Stimulated activated CD4-positive, alpha-beta T cell treated with anti-CD3 and anti-CD28 coated beads, Interleukin-1b, Interleukin-23, amount 100 ng/mL, for 24 hours (primary cell): ENCODE measurements around the gene GPR78.

Source experiments
- DNase-seq, 4 experiments: peaks; one replicate each; pipeline ENCODE4 v3.0.0-alpha.2; 2020; ENCODE audit warnings: low read depth in 4 of 4, low spot score in 1 of 4

The GPR78 gene, protein sequence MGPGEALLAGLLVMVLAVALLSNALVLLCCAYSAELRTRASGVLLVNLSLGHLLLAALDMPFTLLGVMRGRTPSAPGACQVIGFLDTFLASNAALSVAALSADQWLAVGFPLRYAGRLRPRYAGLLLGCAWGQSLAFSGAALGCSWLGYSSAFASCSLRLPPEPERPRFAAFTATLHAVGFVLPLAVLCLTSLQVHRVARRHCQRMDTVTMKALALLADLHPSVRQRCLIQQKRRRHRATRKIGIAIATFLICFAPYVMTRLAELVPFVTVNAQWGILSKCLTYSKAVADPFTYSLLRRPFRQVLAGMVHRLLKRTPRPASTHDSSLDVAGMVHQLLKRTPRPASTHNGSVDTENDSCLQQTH

GRCh38 chr4:8580321-8581093 lies at the start of gene GPR78:
Gene GPR78 (plus strand): TSS chr4:8580392. CDS start chr4:8580983, 591 bp downstream.
- peak in 3 of 4 experiments; percentile 11 to 21 (median 11) for DNase-seq

GRCh38 chr4:8532245-8532781 lies 47.9 kb upstream of the GPR78 start:
- DNase-seq: no peak

GRCh38 chr4:8533274-8533865 lies 46.8 kb upstream of the GPR78 start:
- no peak for DNase-seq

GRCh38 chr4:8534129-8534528 lies 46.1 kb upstream of the GPR78 start:
- no peak for DNase-seq

GRCh38 chr4:8534611-8535010 lies 45.6 kb upstream of the GPR78 start:
- no peak for DNase-seq

DNA sequence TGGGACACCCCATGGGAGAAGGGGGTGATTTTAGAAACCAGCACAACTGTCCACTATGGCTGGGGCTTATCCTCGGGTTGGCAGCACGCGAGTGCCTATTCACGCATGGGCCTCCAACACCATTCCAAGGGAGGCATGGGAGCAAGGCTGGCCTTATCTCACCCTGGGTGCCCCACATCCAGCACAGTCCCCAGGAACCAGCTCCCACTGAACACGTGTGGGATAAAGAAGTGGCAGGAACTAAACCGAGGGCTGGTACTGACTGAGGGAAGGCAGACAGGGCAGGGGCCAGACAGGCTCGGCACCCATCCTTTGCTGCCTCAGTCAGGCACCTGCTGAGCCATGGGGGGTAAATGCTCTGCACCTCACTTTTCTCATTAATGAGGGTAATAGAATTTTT lies 43.7 kb upstream of the GPR78 start:
- DNase-seq: no peak

DNA sequence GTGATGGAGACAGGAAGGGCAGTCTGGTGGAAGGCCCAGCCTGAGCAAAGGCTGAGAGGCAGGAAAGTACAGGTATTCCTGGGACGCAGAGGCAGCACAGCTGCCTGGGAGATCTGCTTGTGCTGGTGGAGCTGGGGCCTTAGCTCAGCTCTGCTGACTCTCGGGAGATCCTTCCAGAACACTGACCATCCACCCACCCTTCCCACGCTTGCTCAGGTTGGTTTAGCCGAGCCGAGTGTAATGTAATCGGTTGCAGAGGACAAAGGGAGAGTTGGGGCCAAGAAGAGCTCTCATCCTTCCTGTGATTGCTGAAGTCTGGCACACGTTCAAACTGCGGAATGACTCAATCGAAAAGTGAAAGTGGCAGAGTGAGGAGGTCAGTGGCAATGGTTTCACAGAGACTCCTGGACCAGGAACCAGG lies 43.1 kb upstream of the GPR78 start:
- DNase-seq: no peak

GRCh38 chr4:8538076-8538702 lies 42.0 kb upstream of the GPR78 start:
- no peak for DNase-seq

DNA sequence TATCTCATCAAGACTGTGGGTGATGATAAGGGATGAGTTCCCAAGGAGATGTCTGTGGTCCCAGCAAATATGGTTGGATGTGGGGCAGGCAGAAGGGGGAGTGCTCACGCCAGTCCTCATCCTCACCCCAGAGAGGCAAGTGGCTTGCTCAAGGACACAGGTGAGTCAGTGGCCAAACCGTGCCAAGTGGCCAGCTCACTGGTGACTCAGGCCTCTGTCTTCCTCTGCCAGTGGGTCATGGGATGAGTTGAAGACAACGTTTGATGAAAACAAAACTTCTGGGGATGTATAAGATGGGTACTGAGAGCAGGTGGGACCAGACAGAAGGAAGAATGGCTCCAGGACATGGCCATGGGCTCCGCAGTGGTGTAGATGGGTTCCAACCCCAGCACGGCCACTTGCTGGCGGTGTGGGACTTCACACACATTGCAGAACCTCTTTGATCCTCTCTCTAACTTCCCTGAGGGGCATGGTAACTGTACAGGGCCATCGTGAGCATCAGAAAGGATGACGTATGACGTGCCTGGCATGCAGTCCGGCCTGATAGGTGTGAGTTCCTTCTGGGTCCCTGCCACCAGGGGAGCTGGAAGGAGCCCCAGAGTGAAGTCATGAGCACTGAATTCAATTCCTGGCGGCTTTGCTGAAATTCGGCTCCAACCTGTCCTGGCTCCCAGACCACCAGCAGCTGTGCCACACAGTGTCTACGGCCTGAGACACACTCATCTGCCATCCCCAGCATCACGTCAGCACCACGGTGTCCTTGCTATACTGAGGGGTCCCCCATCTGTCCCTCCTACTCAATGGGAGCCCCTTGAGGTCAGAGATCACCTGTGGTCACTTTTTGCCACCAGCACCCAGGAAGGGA lies 41.3 kb upstream of the GPR78 start:
- DNase-seq: no peak

DNA sequence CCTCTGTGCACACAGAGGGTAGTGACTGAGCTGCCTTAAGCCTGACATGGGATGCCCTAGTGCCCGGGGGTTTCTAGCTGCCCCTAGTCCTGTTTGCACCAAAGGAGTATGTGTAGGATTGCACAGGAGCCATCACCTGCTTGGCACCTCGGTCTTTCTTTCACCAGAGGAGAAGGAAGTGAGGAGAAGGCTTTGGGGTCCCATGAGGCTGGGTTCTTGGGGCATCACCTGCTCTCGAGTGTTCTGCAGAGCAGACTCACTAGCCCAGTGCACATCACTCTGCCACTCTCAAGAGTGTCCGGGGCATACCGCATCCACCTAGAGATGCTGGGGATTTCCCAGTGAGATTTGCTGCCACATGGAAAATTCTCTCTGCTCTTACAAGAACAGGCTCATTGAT lies 40.5 kb upstream of the GPR78 start:
- DNase-seq: no peak

DNA sequence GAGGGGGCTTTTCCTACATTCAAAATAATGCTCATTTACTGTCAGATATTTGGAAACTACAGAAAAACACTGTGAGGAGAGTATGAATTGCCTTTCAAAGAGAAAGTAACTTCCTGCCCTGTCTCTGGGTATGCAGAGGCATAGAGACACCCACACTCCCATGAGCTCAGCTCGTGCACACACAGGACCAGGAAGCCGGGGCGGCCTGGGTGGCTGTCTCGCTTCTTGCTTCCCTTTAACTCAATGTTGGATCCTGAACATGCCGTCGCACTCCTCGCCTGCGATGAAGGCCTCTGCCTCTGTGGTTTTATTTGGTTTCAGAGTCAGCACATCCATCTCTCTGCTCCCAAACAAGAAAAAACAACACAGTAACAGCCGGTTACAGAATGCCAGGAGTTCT lies 40.1 kb upstream of the GPR78 start:
- DNase-seq: peak in 2 of 4 experiments; percentile 10 to 18

GRCh38 chr4:8540586-8540985 lies 39.6 kb upstream of the GPR78 start:
- DNase-seq: no peak

- DNase-seq: no peak
Measured at GRCh38 chr4:8540991-8541390, 39.2 kb upstream of the GPR78 start.

GRCh38 chr4:8541981-8542715 lies 38.0 kb upstream of the GPR78 start:
- DNase-seq: no peak

GRCh38 chr4:8542776-8543525 lies 37.2 kb upstream of the GPR78 start:
- no peak for DNase-seq

- DNase-seq: no peak
Measured at GRCh38 chr4:8543623-8544022, 36.6 kb upstream of the GPR78 start.

- DNase-seq: no peak
Measured at GRCh38 chr4:8544282-8544681, 35.9 kb upstream of the GPR78 start.

DNA sequence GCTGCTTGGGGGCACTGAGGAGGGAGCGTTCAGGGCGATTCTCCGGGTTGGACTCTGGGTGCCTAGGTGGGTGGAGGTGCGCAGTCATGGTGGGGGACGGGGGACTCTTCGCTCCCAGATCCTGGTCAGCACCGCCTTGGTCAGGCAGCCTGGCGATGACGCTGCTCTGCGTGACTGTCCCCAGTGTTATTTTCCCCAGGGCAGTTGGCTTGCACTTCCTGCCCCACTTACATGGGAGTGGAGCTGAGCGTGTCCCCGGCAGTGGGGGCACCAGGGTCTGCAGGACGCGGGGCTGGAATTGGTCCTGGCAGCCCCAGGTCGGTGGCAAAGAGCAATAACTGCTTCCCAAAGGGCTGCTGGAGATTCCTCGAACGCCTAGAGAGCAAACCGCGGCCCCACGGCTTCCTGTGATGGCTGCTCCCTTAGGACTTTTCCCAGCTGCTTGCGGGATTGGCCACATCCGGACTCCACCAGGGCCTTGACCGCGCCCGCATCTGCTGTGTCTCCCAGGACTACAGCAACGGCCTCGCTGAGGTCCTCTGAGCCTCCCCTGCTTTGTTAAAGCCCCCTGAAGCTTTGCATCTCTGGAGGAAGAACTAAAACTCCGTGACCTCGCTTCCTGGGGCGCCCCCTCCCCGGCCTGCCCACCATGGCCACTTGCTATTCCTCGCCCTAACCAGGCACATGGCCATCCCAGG lies 35.3 kb upstream of the GPR78 start:
- DNase-seq: no peak

GRCh38 chr4:8545439-8545765 lies 34.8 kb upstream of the GPR78 start:
- DNase-seq: no peak
